Suprapubic skin (tissue), 4 donors: ENCODE data around the gene EXT2.

Source experiments
- POLR2A ChIP-seq, 2 donors: fragments of 450-650 bp; IDR thresholded peaks; one replicate each; pipeline ENCODE4 v1.6.1; 2017; ENCODE audit warnings: antibody characterized with exemption in 2 of 2, mild to moderate bottlenecking in 2 of 2, moderate library complexity in 2 of 2
- POLR2AphosphoS5 ChIP-seq, 3 donors: sonication (generic); formaldehyde crosslinking; IDR thresholded peaks; one replicate each; pipeline ENCODE4 v1.6.1; 2017; ENCODE audit warnings: antibody characterized with exemption in 3 of 3
- TF ChIP-seq, protein P1 (sequence below), 2 donors: fragments of 200-600 bp in 1 of 2; fragments of 450-650 bp in 1 of 2; sonication (generic) in 1 of 2; IDR thresholded peaks; one replicate each; pipeline ENCODE4 v1.5.1; 2016 to 2019; ENCODE audit warnings: antibody characterized with exemption in 2 of 2, mild to moderate bottlenecking in 1 of 2, moderate library complexity in 1 of 2

DNA sequence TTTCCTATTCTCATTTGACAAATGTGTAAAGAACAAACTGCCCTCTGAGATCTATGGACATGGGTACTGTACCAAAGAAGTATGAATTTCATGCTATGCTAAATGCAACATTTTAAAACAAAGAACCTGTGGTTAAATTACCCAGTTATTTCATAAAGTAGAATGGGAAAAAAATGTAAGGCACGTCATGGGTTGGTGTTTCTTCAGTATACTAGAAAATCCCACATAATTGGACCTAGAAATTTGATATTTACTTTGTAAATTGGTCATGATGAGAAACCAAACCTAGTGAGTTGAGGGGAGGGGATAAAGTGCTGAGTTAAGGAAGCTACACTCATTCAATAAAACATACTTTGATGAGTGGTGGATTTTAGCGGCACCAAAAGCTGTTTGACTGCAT is 110.4 kb downstream of the EXT2 start:
- TF ChIP-seq, protein P1, sequence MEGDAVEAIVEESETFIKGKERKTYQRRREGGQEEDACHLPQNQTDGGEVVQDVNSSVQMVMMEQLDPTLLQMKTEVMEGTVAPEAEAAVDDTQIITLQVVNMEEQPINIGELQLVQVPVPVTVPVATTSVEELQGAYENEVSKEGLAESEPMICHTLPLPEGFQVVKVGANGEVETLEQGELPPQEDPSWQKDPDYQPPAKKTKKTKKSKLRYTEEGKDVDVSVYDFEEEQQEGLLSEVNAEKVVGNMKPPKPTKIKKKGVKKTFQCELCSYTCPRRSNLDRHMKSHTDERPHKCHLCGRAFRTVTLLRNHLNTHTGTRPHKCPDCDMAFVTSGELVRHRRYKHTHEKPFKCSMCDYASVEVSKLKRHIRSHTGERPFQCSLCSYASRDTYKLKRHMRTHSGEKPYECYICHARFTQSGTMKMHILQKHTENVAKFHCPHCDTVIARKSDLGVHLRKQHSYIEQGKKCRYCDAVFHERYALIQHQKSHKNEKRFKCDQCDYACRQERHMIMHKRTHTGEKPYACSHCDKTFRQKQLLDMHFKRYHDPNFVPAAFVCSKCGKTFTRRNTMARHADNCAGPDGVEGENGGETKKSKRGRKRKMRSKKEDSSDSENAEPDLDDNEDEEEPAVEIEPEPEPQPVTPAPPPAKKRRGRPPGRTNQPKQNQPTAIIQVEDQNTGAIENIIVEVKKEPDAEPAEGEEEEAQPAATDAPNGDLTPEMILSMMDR (IDR thresholded peaks at IDR 0.05): no peak
- TF ChIP-seq POLR2AphosphoS5 (IDR thresholded peaks at IDR 0.05) (no peak), POLR2A (IDR thresholded peaks at IDR 0.05) (no peak)
